Mesenchymal stem cell (in vitro differentiated cells and primary cell): Measurements from ENCODE around the gene OGFOD2.

Experiments
- DNase-seq: peaks from one replicate; pipeline ENCODE4 v3.0.0-alpha.2; 2013
- H2AFZ ChIP-seq: one replicate; pipeline ENCODE4 v1.6.1; 2013; ENCODE audit warnings: low read depth, mild to moderate bottlenecking, control low read depth, inconsistent platforms, low read length, moderate library complexity
- H2AK5ac ChIP-seq: 2 replicates; pipeline ENCODE4 v1.6.1; 2013; ENCODE audit warnings: low read length, moderate library complexity, mild to moderate bottlenecking, inconsistent platforms; ENCODE audit not compliant: severe bottlenecking
- H2BK120ac ChIP-seq: one replicate; pipeline ENCODE4 v1.6.1; 2013; ENCODE audit warnings: low read depth, mild to moderate bottlenecking, inconsistent platforms, low read length, moderate library complexity
- H2BK12ac ChIP-seq, 2 experiments: one replicate each; pipeline ENCODE4 v1.6.1; 2013; ENCODE audit warnings: inconsistent platforms in 2 of 2, low read length in 2 of 2, mild to moderate bottlenecking in 2 of 2, moderate library complexity in 2 of 2, control low read depth in 1 of 2
- H2BK15ac ChIP-seq: one replicate; pipeline ENCODE4 v1.6.1; 2013; ENCODE audit warnings: mild to moderate bottlenecking, low read depth, inconsistent platforms; ENCODE audit not compliant: poor library complexity, severe bottlenecking
- H2BK5ac ChIP-seq: 2 replicates; pipeline ENCODE4 v1.6.1; 2013; ENCODE audit warnings: low read depth, mild to moderate bottlenecking, low read length, control low read depth, inconsistent platforms; ENCODE audit not compliant: poor library complexity, severe bottlenecking
- H3K14ac ChIP-seq, 2 experiments: one replicate each; pipeline ENCODE4 v1.6.1; 2013; ENCODE audit warnings: inconsistent platforms in 2 of 2, low read length in 2 of 2, control low read depth in 1 of 2, mild to moderate bottlenecking in 1 of 2, moderate library complexity in 1 of 2
- H3K18ac ChIP-seq, 2 experiments: one replicate each; pipeline ENCODE4 v1.6.1; 2013; ENCODE audit warnings: inconsistent platforms in 2 of 2, low read length in 2 of 2, control low read depth in 1 of 2, low read depth in 1 of 2, mild to moderate bottlenecking in 1 of 2
- H3K23ac ChIP-seq, 2 experiments: one replicate each; pipeline ENCODE4 v1.6.1; 2013; ENCODE audit warnings: inconsistent platforms in 2 of 2, low read length in 2 of 2, mild to moderate bottlenecking in 2 of 2, moderate library complexity in 2 of 2, control low read depth in 1 of 2
- H3K27ac ChIP-seq: 2 replicates; pipeline ENCODE4 v1.5.1; 2013; ENCODE audit warnings: mild to moderate bottlenecking, moderate library complexity, low read length, control low read depth, inconsistent platforms; ENCODE audit not compliant: poor library complexity, severe bottlenecking
- H3K27me3 ChIP-seq, 2 experiments: 2 replicates each; pipeline versions ENCODE4 v1.6.1 to v1.7.0; 2013; ENCODE audit warnings: low read length in 2 of 2, mild to moderate bottlenecking in 2 of 2, moderate library complexity in 2 of 2, control low read depth in 1 of 2, inconsistent platforms in 1 of 2; ENCODE audit not compliant: control insufficient read depth in 1 of 2, insufficient read depth in 1 of 2
- H3K36me3 ChIP-seq, 2 experiments: 2 replicates each; pipeline versions ENCODE4 v1.6.1 to v1.7.0; 2013; ENCODE audit warnings: low read length in 2 of 2, control low read depth in 1 of 2, inconsistent platforms in 1 of 2, low read depth in 1 of 2, mild to moderate bottlenecking in 1 of 2; ENCODE audit not compliant: insufficient read depth in 2 of 2, control insufficient read depth in 1 of 2
- H3K4ac ChIP-seq, 2 experiments: one replicate each; pipeline ENCODE4 v1.6.1; 2013; ENCODE audit warnings: inconsistent platforms in 2 of 2, low read length in 2 of 2, mild to moderate bottlenecking in 2 of 2, moderate library complexity in 2 of 2, control low read depth in 1 of 2, low read depth in 1 of 2
- H3K4me1 ChIP-seq: 2 replicates; pipeline ENCODE4 v1.6.1; 2013; ENCODE audit warnings: low read depth, low read length, control low read depth; ENCODE audit not compliant: control insufficient read depth, insufficient read depth
- H3K4me2 ChIP-seq: 2 replicates; pipeline ENCODE4 v1.6.1; 2013; ENCODE audit warnings: low read length, mild to moderate bottlenecking, inconsistent platforms; ENCODE audit not compliant: poor library complexity, severe bottlenecking
- H3K4me3 ChIP-seq, 2 experiments: 2 replicates each; pipeline versions ENCODE4 v1.5.1 to v1.7.0; 2013; ENCODE audit warnings: low read length in 2 of 2, mild to moderate bottlenecking in 2 of 2, control low read depth in 1 of 2, low read depth in 1 of 2; ENCODE audit not compliant: insufficient read depth in 1 of 2
- H3K79me1 ChIP-seq: replicated peaks from 2 replicates; pipeline ENCODE4 v1.6.1; 2013; ENCODE audit warnings: mild to moderate bottlenecking, control low read depth, low read length, inconsistent platforms; ENCODE audit not compliant: poor library complexity, severe bottlenecking
- H3K9ac ChIP-seq: 2 replicates; pipeline ENCODE4 v1.7.0; 2013; ENCODE audit warnings: mild to moderate bottlenecking, low read length, moderate library complexity
- H3K9me3 ChIP-seq: 2 replicates; pipeline ENCODE4 v1.7.0; 2013; ENCODE audit warnings: mild to moderate bottlenecking, low read length; ENCODE audit not compliant: control insufficient read depth
- H4K8ac ChIP-seq: one replicate; pipeline ENCODE4 v1.6.1; 2013; ENCODE audit warnings: inconsistent platforms, mild to moderate bottlenecking, low read length, moderate library complexity
- H4K91ac ChIP-seq: one replicate; pipeline ENCODE4 v1.6.1; 2013; ENCODE audit warnings: mild to moderate bottlenecking, low read length, inconsistent platforms
- WGBS: methylation state at CpG from one replicate; pipeline ENCODE4 v1.1.7; 2013; ENCODE audit warnings: mixed read lengths; 5-methylcytosine and 5-hydroxymethylcytosine counted together

The OGFOD2 gene

DNA sequence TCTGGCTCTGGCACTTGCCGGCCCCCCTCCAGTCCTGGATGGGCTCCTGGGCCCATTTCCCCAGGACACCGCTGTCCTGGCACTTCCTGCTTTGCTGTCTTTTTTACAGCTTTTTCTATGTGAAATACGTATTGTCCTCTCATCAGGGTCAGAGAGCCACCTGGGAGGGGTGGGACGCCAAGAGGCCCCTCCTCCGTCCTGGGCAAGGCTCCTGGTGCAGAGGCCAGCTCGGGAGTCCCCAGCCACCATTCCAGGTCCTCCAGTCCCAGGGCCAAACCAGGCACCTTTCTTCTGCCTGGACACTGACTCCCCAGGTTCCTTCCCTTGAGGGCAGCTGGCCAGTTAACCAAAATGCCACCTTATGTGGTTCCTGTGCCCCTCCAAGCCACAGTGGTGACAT is 28.2 kb downstream of the OGFOD2 start:
- Histone ChIP-seq H2AFZ (no peak overlapping the region), H3K18ac (no peak overlapping the region), H3K36me3 (peaks cover 31 to 46% of the 10 kb centered on the region in 2 experiments), H2AK5ac (no peak overlapping the region), H2BK120ac (no peak overlapping the region), H3K79me1 (no peaks in the 10 kb centered on the region), H3K14ac (no peak overlapping the region), H4K91ac (no peak overlapping the region), H3K9ac (no peak overlapping the region), H3K23ac (no peak overlapping the region), H3K27me3 (no peaks in the 10 kb centered on the region), H2BK5ac (no peak overlapping the region), H3K4ac (no peak overlapping the region), H2BK12ac (no peak overlapping the region), H4K8ac (no peak overlapping the region), H3K4me3 (no peak overlapping the region), H3K27ac (no peak overlapping the region), H2BK15ac (no peak overlapping the region), H3K9me3 (no peaks in the 10 kb centered on the region), H3K4me2 (no peak overlapping the region), H3K4me1 (peaks cover 10% of the 10 kb centered on the region)
- DNase-seq: no peak
- WGBS: 87% methylated on average over 6 of the region's 6 CpGs

DNA sequence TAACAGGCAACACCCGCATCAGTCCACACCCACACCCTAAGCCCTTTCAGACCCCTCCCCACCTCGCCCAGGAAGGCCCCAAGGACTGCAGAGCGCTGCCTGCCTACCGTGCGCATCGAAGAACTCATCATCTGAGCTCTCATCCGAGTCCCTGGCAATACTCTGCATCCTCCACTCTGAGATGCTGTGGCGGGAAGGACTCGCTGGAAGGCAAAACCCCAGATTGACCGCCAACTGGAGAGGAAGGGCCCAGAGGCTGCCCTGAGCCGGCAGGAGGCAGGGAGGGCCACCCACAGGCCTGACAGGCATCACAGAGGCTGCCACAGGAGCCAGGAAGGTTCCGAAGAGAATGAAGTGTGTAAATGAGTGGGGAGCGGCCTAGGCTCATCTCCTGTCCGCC is 29.2 kb downstream of the OGFOD2 start:
- Histone ChIP-seq H3K4me1 (peaks cover 10% of the 10 kb centered on the region), H4K8ac (no peak overlapping the region), H3K27me3 (no peaks in the 10 kb centered on the region), H3K14ac (no peak overlapping the region), H2BK120ac (no peak overlapping the region), H3K79me1 (no peaks in the 10 kb centered on the region), H2AFZ (no peak overlapping the region), H3K4me3 (no peak overlapping the region), H3K23ac (no peak overlapping the region), H2BK12ac (no peak overlapping the region), H2BK5ac (no peak overlapping the region), H3K4me2 (no peak overlapping the region), H3K9ac (no peak overlapping the region), H2BK15ac (no peak overlapping the region), H3K18ac (no peak overlapping the region), H3K4ac (no peak overlapping the region), H3K27ac (no peak overlapping the region), H3K9me3 (no peaks in the 10 kb centered on the region), H3K36me3 (peaks cover 35 to 55% of the 10 kb centered on the region in 2 experiments), H2AK5ac (no peak overlapping the region), H4K91ac (no peak overlapping the region)
- DNase-seq: no peak
- 94% methylated on average over 12 of the region's 14 CpGs for WGBS

DNA sequence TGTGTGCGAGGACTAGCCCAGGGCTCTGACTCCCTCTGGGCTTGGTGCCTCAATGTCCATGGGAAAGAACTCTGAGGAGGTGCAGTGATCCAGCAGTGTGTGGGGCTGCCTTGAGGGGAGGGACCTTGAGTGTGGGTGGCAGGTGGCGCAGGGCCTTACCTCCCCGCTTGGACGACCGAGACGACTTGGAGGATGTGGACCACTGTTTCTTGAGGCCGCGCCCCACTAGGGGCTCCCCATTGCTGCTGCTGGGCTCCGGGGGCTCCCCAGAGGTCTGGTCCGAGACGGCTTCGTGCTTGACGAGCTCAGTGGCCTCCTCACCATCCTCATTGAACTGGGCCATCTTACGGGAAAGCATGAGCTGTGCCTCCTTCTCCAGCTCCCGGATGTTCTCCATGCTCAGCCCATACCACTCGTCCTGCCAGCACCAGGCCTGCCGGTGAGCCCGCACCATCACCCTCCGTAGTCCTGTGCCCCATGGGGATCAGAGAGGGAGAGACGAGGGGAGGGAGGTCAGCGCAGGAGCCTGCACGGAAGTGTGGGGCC is 30.1 kb downstream of the OGFOD2 start:
- H4K91ac ChIP-seq: no peak overlapping the region
- no peak overlapping the region for H3K4ac ChIP-seq
- WGBS: 96% methylated on average over 21 of the region's 22 CpGs
- H4K8ac ChIP-seq: no peak overlapping the region
- peaks cover 8% of the 10 kb centered on the region for H3K4me1 ChIP-seq
- H3K9ac ChIP-seq: no peak overlapping the region
- H2BK12ac ChIP-seq: no peak overlapping the region
- DNase-seq: no peak
- H2BK15ac ChIP-seq: no peak overlapping the region
- H2AFZ ChIP-seq: no peak overlapping the region
- no peak overlapping the region for H2BK120ac ChIP-seq
- no peak overlapping the region for H3K27ac ChIP-seq
- no peak overlapping the region for H2BK5ac ChIP-seq
- H3K4me2 ChIP-seq: no peak overlapping the region
- no peak overlapping the region for H2AK5ac ChIP-seq
- H3K14ac ChIP-seq: no peak overlapping the region
- H3K79me1 ChIP-seq: no peaks in the 10 kb centered on the region
- H3K4me3 ChIP-seq: no peak overlapping the region
- H3K18ac ChIP-seq: no peak overlapping the region
- H3K23ac ChIP-seq: no peak overlapping the region
- no peaks in the 10 kb centered on the region for H3K27me3 ChIP-seq
- no peaks in the 10 kb centered on the region for H3K9me3 ChIP-seq
- peaks cover 36 to 54% of the 10 kb centered on the region in 2 experiments for H3K36me3 ChIP-seq

DNA sequence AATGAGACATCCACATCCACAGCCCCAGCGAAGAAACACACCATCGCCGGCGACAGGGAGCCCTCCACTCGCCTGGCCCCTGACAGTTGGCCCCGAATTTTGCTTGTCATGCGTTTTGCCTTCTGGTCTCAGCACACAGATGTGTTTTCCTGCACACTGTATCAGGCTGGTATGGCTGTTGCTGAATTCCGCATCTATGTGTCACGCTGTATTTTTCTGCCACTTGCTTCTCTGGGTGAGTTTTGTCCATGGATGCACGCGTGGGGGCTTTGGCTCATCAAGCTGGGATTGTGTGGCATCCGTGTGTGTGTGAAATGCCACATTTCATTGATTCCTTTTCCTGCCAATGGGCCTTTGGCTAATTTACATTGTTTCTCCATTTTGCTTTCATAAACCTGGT is 31.9 kb downstream of the OGFOD2 start:
- 90% methylated on average over 12 of the region's 12 CpGs for whole genome bisulfite sequencing
- Histone ChIP-seq H2BK5ac (no peak overlapping the region), H3K14ac (no peak overlapping the region), H2BK12ac (no peak overlapping the region), H4K91ac (no peak overlapping the region), H2BK120ac (no peak overlapping the region), H3K36me3 (peaks cover 30 to 59% of the 10 kb centered on the region in 2 experiments), H3K9ac (no peak overlapping the region), H3K4me3 (no peak overlapping the region), H2BK15ac (no peak overlapping the region), H3K4me2 (no peak overlapping the region), H3K27me3 (no peaks in the 10 kb centered on the region), H2AK5ac (no peak overlapping the region), H3K79me1 (no peaks in the 10 kb centered on the region), H3K27ac (no peak overlapping the region), H3K4me1 (peaks cover 8% of the 10 kb centered on the region), H3K4ac (no peak overlapping the region), H4K8ac (no peak overlapping the region), H2AFZ (no peak overlapping the region), H3K23ac (no peak overlapping the region), H3K9me3 (no peaks in the 10 kb centered on the region), H3K18ac (no peak overlapping the region)
- no peak for DNase-seq
